ENCODE measurements around the gene BEND3. TPM values are rescaled to one million over a fixed set of nuclear protein-coding genes. Genes with fewer than 3 reads are reported as not detected.

Gene BEND3
- total RNA-seq, 2 experiments from 2014 or later = 0.82 to 0.92 TPM

DNA sequence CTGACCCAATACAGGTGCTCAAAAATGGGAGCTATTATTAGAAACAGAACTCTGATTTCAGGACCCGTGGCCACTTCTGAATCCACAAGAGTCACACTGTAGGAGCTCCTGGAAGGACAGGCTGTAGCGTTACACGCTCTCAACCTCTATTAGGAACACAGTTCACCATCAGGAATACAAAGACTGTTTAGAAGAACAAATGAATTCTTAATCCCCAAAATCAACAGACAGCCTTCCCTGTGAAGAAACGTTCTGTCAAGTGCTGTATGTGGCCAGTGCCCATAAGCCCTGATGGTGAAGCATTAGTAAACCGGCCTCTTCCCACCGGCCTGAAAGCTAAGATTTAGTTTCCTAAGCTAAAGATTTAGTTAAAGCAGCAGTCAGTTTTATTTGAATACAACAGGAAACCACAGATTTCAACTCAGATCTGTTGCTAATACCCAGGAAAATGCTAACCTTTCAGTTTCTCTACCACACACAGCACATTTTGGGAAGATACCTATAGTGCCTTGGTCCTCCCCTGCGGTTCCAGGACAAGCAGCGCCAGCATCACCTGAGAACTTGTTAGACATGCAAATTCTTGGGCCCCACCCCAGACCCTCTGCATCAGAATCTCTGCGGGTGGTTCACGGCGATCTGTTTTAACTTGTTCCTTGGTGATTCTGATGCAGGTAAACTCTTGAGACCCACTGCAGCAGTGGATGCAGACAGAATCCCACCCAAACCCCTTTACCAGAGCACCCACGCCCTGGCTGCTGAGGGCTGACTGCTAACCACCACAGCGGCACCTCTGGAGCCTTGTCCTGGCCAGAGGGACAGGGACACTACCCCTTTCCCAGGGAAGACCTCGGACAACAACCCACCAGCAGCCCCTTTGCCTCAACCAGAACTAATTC lies 53.9 kb downstream of the BEND3 start:
- Mint-ChIP-seq H3K4me1 (ENCODE audit: low read depth) (peaks cover 31% of the 10 kb centered on the region), H3K27me3 (no peaks in the 10 kb centered on the region), H3K27ac (no peak overlapping the region), H3K9me3 (no peaks in the 10 kb centered on the region), H3K4me3 (peak overlapping the region; percentile 74), H3K36me3 (ENCODE audit: low read depth) (no peaks in the 10 kb centered on the region)
- ChIA-PET POLR2A (interaction anchor here (0.6 kb wide), 1 partner anchor 15 kb away, joined by 3 read pairs; no protein-coding TSS in a partner anchor), CTCF (no interaction called here)
- peak in 3 of 14 experiments; percentile 11 to 48 (median 18) for DNase-seq
- Histone ChIP-seq H3K4me1 (ENCODE audit: insufficient read depth, low read length) (peaks cover 23% of the 10 kb centered on the region), H3K4me3 (ENCODE audit: low read length) (peak overlapping the region; percentile 44), H3K36me3 (ENCODE audit: insufficient read depth, low read length) (no peaks in the 10 kb centered on the region), H3K27ac (ENCODE audit: low read depth in 1 of 2, low read length in 2 of 2) (peak overlapping the region in 1 of 2 donors; percentile 20), H3K27me3 (ENCODE audit: control insufficient read depth in 1 of 2, insufficient read depth in 2 of 2, low read length in 2 of 2) (no peaks in the 10 kb centered on the region), H3K9me3 (ENCODE audit: control insufficient read depth in 1 of 2, insufficient read depth in 1 of 2, low read length in 2 of 2) (no peaks in the 10 kb centered on the region)
- TF ChIP-seq, protein P1, sequence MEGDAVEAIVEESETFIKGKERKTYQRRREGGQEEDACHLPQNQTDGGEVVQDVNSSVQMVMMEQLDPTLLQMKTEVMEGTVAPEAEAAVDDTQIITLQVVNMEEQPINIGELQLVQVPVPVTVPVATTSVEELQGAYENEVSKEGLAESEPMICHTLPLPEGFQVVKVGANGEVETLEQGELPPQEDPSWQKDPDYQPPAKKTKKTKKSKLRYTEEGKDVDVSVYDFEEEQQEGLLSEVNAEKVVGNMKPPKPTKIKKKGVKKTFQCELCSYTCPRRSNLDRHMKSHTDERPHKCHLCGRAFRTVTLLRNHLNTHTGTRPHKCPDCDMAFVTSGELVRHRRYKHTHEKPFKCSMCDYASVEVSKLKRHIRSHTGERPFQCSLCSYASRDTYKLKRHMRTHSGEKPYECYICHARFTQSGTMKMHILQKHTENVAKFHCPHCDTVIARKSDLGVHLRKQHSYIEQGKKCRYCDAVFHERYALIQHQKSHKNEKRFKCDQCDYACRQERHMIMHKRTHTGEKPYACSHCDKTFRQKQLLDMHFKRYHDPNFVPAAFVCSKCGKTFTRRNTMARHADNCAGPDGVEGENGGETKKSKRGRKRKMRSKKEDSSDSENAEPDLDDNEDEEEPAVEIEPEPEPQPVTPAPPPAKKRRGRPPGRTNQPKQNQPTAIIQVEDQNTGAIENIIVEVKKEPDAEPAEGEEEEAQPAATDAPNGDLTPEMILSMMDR (IDR thresholded peaks at IDR 0.05) = no peak
- intact Hi-C loops (cut with DNase I, micrococcal nuclease) = no loop called here
- ATAC-seq (ENCODE audit: poor library complexity) = peak; percentile 46

DNA sequence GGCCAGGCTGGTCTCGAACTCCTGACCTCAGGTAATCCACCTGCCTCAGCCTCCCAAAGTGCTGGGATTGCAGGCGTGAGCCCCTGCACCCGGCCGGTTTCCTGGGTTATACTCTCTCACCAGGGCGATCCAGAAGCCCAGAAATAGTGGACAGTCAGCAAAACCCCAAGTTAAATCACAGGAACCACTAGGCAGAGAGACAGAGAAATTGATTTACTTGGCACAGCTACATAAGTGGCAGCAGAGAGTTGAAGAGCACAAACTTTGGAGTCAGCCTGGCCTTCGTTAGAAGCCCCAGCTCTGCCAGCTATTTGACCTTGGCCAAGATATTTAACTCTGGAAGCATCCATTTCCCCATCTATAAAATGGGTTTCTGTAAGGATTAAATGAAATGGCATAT lies 54.6 kb downstream of the BEND3 start:
- no peaks in the 10 kb centered on the region for H3K36me3 ChIP-seq (ENCODE audit: insufficient read depth, low read length)
- no peak overlapping the region for H3K27ac ChIP-seq (ENCODE audit: low read depth in 1 of 2, low read length in 2 of 2)
- TF ChIP-seq, protein P1 (IDR thresholded peaks at IDR 0.05) = no peak
- POLR2A ChIA-PET = interaction anchor here (0.6 kb wide), 1 partner anchor 14 kb away, joined by 3 read pairs; no protein-coding TSS in a partner anchor
- no peak overlapping the region for H3K4me3 ChIP-seq (ENCODE audit: low read length)
- DNase-seq (no peak), ATAC-seq (ENCODE audit: poor library complexity) (no peak)
- Mint-ChIP-seq H3K36me3 (ENCODE audit: low read depth) (no peaks in the 10 kb centered on the region), H3K27me3 (no peaks in the 10 kb centered on the region), H3K9me3 (no peaks in the 10 kb centered on the region), H3K4me1 (ENCODE audit: low read depth) (peaks cover 31% of the 10 kb centered on the region), H3K27ac (no peak overlapping the region), H3K4me3 (no peak overlapping the region)
- CTCF ChIA-PET = no interaction called here
- H3K4me1 ChIP-seq (ENCODE audit: insufficient read depth, low read length) = peaks cover 23% of the 10 kb centered on the region
- intact Hi-C loops (cut with DNase I, micrococcal nuclease) = no loop called here
- no peaks in the 10 kb centered on the region for H3K9me3 ChIP-seq (ENCODE audit: control insufficient read depth in 1 of 2, insufficient read depth in 1 of 2, low read length in 2 of 2)
- H3K27me3 ChIP-seq (ENCODE audit: control insufficient read depth in 1 of 2, insufficient read depth in 2 of 2, low read length in 2 of 2) = no peaks in the 10 kb centered on the region

DNA sequence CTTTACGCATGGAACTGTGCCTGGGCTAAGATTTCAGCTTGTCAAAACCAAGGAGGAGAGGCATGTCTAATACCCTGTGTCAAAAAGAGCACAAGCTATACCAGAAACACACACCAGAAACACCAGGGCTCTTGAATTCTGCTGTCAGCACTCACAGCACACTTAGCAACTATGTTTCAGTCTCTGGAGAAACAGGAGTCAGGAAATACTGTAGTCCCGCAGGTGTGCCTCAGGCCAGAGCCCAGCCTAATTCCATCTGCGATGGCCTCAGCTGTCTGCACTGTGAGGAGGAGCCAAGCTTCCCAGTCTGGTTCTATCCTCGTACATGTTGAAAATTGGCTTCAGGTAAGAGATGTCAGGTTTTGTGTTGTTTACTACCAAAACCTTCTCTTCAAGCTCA lies 55.7 kb downstream of the BEND3 start:
- no peaks in the 10 kb centered on the region for H3K9me3 ChIP-seq (ENCODE audit: control insufficient read depth in 1 of 2, insufficient read depth in 1 of 2, low read length in 2 of 2)
- CTCF ChIA-PET = no interaction called here
- Mint-ChIP-seq H3K9me3 (no peaks in the 10 kb centered on the region), H3K27ac (no peak overlapping the region), H3K4me1 (ENCODE audit: low read depth) (peaks cover 23% of the 10 kb centered on the region), H3K36me3 (ENCODE audit: low read depth) (no peaks in the 10 kb centered on the region), H3K4me3 (no peak overlapping the region), H3K27me3 (no peaks in the 10 kb centered on the region)
- ATAC-seq (ENCODE audit: poor library complexity) = no peak
- POLR2A ChIA-PET = no interaction called here
- no peaks in the 10 kb centered on the region for H3K27me3 ChIP-seq (ENCODE audit: control insufficient read depth in 1 of 2, insufficient read depth in 2 of 2, low read length in 2 of 2)
- H3K36me3 ChIP-seq (ENCODE audit: insufficient read depth, low read length) = no peaks in the 10 kb centered on the region
- peaks cover 19% of the 10 kb centered on the region for H3K4me1 ChIP-seq (ENCODE audit: insufficient read depth, low read length)
- DNase-seq = no peak
- intact Hi-C loops (cut with DNase I, micrococcal nuclease) = no loop called here
- TF ChIP-seq, protein P1 (IDR thresholded peaks at IDR 0.05) = no peak
- no peak overlapping the region for H3K4me3 ChIP-seq (ENCODE audit: low read length)
- no peak overlapping the region for H3K27ac ChIP-seq (ENCODE audit: low read depth in 1 of 2, low read length in 2 of 2)

Measured in CD4-positive, alpha-beta T cell (primary cell).